ENCODE results near the gene KREMEN1.
"Not testable (repeated sequence)": the region's sequence is repeated elsewhere in the genome, so short reads cannot be mapped to it uniquely, and the experiment has no call there.

Gene KREMEN1

DNA sequence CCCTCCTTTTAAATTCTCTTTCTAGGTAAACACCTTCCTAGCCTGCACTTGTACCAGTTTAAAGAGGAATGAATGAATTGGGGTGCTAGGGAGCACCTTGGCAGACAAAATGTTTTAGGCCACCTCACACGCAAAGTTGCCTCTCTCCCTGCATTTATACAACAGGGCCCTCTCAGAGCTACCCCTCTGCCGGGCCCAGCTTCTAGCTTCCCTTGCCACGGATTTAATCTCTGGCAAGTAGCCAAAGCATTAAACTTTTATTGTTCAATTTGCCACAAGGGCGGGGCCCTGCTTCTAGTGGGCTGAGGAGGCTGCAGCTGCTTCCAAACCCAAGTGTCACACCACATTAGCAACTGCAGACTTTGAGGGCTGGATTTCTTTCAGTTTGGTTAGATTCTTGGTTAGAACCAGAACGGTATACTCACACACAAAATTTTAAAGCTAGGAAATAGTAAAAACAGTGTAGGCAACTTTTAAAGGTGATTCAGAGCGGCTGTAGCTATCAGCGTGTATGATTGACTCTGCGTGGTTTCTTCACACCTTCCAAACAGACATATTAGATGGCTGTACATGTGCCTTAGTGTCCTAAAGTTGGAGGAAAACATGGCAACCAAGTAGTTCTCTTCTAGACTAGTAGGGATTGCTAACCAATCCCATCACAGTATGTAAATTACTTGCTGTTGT, 6.5 kb downstream of the KREMEN1 start:
- DNase-seq: peak; percentile 32

DNA sequence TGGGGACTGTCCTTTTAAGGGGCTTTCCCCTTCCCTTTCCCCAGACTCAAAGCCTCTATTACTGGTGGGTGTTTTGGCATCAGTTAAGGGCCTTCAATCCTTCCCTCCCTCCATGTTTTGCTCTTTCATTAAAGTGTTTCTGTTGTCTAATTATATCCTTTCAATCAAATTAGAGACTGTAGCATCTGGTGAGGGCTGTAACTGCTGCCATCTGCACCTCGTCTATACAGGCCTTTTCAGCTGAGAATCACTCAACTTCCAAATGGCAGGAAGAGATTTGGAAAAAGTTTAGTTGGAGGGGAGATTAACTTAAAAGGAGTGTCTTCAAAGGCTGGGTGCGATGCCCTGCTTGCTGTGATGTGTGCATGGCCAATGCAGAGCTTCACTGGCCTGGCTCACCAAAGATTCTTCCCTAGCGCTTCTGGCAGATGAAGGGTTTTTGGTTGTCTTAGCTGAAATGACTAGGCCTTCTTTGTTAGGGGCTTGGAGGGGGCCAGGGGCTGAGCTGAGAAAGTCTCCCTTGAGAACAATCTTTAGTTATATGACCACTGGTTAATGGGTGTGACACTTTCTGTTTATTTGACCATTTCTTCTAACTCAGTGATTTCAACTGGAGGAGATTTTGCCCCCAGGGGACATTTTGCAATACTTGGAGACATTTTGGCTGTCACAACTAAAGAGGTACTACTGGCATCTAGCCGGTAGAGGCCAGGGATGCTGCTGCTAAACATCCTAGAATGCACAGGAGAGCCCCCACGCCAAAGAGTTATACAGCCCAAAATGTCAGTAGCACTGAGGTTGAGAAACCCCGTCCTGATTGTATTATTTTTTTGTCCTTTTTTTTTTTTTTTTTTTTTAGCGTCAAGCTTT, 7.5 kb downstream of the KREMEN1 start:
- DNase-seq: no peak

DNA sequence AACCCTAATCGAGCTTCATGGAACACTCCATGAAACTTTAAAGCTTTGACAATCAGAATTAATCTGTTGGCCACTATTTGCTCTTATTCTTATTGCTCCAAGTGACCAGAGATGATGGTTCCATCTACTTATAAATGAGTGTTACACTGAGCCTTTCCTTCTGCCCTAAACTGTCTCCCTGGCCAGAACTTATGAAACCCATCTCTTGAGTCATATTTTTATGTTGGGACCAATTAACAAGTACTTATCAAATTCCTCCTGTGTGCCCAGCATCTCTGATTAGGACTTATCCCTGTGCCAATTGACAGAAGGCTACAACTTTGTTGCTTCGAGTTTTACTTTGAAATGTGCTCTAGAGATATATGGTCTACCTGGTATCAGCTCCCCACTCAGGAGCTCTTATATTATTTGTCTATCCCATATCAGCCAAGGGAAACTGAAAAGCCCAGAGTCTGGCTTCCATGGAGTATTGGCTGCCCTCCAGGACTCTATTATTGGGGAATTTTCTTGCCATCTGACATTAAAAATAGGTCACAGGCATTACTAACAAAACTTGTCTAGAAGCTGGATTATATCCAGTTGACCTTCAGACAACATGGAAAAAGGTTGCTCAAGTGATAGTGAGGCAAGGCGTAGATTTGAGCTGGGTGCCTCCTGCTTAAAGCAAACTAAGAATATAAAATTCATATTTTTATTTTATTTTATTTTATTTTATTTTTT, 8.8 kb downstream of the KREMEN1 start:
- DNase-seq: no peak

DNA sequence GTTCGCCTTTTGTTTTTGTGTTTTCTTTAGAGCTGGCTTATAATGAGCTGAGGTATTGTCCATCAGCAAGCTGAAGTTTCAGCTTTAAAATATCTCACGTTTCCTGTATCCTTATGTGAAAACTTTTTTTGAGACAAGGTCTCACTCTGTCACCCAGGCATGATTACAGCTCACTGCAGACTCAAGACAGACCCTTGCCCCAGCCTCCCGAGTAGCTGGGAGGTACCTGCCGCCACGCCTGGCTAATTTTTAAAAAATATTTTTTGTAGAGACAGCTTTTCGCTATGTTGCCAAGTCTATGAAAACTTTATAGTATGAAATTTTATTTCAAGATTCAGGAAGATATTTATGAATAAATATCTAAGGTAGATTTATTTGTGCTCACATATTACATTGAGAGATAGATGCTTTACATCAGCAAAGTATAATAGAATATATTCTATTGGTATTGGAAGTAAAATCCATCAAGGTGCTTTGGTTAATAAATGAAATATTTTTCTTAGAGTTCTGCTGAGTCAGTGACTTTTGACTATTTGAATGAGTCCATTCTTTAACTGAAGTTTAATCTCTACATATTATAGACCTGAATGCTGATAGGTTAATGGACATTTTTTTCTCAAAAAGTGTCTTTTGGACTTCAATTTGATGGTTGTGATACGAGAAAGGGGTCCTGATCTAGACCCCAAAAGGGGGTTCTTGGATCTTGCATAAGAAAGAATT, 10.2 kb downstream of the KREMEN1 start:
- DNase-seq: no peak

DNA sequence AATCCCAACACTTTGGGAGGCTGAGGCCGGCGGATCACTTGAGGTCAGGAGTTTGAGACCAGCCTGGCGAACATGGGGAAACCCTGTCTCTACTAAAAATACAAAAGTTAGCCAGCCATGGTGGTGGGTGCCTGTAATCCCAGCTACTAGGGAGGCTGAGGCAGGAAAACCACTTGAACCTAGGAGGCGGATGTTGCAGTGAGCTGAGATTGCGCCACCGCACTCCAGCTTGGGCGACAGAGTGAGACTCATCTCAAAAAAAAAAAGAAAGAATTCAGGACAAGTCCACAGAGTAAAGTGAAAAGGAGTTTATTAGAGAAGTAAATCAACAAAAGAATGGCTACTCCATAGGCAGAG, 10.7 kb downstream of the KREMEN1 start:
- not testable (repeated sequence) for DNase-seq

DNA sequence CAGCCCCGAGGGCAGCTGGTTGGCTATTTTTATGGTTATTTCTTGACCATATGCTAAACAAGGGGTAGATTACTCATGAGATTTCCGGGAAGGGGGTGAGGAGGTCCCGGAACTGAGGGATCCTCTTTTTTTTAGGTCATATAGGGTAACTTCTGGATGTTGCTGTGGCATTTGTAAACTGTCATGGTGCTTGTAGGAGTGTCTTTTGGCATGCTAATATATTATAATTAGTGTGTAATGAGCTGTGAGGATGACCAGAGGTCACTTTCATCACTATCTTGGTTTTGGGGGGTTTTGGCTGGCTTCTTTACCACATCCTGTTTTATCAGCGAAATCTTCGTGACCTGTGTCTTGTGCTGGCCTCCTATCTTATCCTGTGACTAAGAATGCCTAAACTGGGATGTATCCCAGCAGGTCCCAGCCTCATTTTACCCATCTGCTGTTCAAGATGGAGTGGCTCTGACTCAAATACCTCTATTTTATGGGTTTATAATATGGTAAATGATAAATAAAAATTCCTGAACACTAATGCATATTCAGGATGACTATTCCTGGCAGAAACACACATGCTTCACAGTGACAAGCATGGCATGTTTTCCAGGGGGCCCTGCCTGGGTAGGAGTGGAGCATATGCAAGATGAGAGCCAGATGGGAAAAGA, 11.2 kb downstream of the KREMEN1 start:
- DNase-seq: no peak

DNA sequence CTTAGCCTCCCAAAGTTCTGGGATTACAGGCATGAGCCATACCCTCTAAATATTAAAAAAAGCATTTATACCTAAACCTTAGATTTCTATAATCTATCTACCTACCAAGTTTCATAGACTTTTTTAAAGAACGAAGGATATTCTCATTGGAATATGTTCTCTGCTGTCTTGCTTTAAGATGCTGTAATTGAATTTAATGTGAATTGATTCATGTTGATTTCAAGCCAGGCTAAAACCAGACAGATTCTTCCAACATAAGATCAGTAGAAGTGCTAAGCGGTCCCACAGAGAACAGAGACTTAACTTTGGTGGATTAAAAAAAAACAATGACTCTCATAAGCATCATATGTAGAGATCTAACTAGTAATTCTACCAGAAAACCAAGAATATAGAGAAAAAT, 14.2 kb downstream of the KREMEN1 start:
- DNase-seq: no peak

DNA sequence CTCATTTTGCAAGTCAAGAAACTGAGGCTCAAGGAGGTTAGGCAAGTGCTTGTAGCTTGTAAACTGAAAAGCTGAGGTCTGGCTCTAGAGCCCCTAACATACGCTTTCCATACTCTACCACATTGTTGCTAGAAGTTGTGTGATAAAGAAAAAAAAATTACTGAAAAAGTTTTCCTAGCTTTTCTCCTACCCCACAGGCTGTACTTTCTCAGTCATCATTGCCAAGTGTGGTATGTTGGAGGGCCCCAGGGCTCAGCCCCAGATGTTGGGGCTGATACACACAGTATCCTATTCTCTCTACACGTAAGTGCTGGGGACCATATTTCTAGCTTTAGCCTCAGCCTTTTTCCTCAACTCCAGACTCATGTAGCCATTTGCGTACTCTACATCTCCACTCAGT, 16.0 kb downstream of the KREMEN1 start:
- no peak for DNase-seq

DNA sequence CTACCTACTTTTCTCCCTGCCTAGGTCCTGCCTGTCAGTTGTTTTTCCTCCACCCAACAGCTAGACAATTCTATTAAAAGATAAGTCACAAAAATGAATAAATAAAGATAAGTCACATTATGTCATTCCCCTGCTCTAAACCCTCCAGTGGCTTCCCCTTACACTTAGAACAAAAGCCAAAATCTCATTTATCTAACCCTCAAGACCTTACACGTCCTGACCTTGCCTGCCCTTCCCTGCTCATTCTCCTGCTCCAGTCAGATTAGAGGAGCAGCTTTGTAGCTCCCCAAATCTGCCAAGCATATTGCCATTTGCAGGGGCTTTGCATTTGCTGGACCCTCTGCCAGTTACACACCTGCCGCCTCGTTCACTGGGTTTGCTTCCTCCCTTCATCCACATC, 16.7 kb downstream of the KREMEN1 start:
- no peak for DNase-seq

DNA sequence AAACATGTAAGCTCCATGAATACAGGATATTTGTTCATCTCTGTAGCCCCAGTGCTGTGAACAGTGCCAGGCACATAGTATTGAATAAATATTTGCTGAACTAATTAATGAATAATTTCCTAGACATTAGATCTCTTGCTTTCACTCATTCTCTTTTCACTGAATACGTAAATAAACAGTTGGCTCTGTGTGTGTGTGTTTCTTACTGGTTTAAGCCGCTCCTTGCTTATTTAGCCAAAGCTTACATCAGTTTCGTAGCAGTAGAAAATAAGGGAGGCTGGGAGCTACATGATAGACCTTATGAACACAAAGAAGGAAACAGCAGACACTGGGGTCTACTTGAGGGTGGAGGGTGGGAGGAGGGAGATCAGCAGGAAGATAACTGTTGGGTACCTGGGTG, 17.2 kb downstream of the KREMEN1 start:
- DNase-seq: no peak

DNA sequence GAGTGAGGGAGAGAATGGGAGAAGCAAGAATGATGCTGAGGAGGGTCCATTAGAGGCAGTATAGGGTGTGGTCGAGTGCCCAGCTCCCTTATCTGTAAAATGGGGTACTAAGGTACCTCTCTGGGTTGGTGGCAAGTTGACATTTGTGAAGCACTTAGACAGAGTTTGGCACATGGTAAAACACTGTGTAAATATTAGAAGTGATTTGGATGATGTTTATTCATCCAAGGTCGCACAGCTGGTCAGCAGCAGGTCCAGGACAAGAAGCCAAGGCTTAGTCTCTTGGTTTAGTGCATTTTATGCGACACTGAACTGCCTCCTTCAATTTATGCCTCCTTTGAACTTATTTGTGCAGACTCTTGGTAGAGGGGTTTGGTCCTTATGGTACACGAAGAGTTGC, 19.4 kb downstream of the KREMEN1 start:
- no peak for DNase-seq

DNA sequence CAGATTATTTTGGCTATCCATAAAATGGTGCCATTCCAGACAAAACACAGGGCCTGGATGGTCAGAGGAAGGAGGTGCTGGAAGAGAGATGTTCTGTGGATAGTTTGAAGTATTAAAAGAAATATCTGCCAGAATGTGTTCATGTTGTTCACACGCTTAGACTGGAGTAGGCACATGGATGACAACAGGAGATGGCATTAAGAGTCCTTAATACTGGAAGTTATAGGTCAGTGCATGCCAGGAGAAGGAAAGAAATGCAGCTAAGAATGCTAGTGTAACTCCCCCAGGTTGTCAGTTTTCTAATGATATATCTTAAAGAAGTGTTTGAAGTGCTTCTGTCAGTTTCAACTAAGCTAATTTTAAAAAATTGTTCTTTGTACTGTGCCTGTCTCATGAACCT, 20.2 kb downstream of the KREMEN1 start:
- DNase-seq: no peak

DNA sequence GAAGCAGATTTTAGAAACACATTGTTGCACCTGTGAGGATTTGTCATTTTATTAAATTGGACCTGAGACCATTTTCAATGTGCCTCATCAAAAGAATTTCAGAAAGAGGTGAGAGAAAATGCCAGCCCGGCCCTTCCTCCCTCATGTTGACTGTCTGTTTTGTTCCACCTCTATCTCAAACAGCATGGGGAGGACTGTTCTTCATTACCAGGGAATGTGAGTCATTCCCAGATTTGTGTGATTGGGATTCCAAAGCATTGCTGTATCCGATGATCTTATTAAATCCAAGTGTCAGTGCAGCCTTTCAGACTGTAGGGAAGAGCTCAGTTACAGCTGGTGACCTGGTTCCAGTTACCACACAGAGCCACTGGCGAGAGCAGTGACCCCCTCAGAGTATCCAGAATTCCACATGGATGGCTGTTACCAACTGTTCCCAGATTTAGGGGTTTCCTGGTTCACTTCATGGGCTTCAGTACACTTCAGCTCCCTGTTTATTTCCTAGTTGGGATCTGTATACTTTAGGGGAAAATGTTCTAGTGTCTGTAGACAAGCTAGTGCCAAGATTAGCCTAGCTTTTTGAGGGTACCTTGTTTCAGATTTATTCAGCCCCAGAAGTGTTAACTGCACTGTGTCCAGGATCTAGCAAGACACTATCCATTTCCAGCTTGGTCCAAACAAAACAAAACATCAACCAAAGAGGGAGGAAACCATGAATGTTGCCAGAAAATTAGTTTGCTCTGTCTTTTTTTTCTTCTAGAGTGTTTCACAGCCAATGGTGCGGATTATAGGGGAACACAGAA, 20.9 kb downstream of the KREMEN1 start:
- peak; percentile 94 for DNase-seq

DNA sequence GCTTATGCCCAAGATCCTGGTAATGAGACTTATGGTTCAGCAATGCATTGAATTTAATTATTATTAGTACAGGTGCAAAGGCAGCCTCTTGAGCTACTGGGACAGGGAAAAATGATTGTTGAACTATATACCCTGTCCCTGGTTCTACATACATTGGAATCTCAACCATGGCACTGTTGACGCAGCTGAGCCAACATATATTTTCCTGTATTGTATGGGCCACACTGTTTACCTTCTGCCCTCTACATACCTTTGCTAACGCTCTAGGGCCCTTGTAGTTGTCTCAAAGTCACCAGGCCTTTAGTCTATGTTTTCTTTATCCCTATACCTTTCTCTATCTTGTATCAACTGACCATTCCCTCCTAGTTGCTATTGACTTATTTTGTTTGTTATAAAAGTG, 22.6 kb downstream of the KREMEN1 start:
- no peak for DNase-seq

DNA sequence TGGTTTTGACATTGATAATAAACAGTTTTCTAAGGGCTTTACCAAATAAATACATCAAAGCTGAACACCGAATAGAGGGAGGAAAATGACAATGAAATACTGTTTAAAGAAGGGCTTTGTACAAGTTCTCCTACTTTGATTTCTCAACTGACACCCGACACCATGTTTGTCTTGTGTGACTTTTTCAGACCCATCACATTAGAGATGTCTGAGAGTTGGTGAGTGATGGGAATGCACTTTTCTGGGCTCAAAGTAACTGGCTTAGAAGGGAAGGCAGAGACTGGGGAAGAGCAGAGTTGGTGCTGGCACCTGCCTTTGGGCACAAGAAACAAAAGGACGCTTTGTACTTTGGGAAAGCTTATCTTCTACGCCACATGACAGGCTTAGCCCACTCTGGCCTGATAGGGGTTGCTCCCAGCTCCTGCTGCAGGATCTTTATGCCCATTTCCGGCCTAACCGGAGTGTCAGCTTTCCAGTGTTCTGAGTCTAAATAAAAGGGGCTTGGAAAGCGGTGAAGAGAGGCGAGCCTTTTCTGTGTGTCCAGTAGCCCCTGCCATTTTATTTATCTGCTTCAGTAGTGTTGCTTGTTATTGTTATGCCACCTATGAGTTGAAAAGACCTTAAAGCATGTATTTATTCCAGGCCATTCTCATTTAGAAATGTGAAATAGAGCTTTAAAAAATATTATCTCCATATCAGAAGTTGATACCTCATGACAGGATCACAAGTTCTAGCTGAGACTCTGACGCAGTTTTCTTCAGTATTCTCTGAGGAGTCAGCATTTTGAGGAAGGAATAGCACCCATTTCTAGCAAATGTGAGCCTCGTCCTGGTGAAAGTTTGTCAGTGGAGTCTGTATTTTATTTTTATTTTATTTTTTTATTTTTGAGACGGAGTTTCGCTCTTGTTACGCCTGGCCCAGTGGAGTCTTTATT, 24.2 kb downstream of the KREMEN1 start:
- peak; percentile 29 for DNase-seq

DNA sequence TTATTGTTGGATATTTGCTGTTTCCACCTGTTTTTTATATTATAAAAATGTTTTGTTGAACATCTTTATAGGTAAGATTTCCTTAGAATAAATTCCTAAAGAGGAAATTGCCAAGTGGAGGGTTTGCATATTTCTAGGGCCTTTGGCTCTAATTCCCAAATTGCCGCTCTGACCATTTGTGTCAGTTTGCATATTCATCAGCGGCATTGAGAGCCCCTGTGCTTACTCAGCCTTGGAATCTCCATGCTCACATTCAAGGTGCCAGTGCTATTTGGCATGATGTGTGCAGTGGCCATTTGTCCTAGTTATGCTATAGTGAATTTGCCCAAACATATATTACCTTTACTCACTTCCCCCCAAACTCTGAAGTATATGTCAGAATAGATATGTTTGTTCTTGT, 25.5 kb downstream of the KREMEN1 start:
- no peak for DNase-seq

DNA sequence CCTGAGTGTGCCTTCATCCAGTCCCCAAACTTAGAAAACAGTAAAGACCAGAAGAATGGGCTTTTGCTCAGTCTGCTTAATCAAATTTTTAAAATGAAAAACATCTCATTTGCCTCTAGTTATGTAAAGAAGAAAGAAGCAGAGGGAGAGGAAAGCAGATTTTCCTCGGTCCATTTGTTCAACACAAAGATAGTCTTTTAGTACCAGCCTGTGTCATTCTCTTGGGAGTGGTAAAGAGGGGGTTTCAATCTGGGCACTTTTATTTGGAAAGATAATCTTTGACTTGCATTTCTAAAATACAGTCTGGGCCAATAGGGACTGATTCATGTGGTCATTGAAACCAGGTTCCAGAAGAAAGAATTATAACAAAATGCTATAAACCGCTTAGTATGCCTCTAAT, 29.5 kb downstream of the KREMEN1 start:
- no peak for DNase-seq

DNA sequence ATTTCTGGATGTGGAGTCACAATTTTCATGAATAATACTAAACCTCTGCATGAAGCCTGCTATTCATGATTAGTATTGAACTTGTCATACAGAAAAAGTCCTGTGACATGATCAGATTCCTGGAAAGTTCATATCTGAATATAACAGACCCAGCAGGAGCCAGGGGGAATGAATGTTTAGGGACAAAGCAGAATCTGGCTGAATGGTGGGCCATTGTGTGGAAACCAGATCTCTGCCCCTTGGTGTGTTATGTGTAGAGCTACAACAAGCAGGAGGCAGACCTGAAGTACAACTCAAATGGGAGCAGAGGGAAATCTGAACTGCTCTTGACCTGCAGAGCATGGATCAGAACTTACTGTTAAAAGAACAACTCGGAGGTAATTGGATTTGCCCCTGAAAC, 30.3 kb downstream of the KREMEN1 start:
- DNase-seq: no peak

DNA sequence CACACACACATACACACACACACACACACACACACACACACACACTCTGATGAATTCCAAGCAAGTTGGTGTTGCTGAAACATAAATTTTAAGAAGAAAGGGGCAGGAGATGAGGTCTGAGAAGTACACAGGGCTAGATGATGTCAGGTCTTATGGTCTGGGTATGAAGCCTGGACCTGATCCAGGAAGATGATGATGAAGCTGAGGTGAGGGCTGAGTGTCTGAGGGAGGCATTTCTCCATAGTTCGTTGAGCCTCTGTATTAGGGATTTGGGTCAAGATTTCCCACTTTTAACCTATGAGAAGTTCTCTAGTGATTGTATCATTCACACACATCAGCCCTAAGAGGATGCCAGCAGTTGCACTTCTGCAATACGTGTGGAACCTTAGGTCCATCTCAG, 32.6 kb downstream of the KREMEN1 start:
- DNase-seq: no peak

DNA sequence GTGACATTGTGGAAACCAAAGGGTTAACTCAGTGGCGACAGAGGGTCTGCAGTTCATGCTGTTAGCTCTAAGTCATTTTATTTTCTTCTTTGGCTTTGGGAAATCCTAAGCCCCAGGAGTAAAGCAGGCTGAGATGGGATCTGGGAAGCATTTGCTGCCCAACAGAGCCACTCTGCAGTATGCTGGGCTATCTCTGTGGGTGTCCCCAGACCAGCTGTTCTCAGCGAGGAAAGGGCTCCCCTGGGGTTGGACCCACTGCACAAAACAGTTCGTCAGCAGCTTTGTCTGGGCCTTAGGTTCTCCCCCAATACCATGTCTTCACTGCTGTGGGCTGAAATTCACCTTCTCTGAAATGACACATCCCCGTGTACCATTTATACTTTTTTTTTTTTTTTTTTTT, 34.0 kb downstream of the KREMEN1 start:
- no peak for DNase-seq

Data from fibroblast of skin of abdomen (primary cell).